ENCODE measurements around the gene DOCK10. TPM values are rescaled to one million over a fixed set of nuclear protein-coding genes. Genes with fewer than 3 reads are reported as not detected.

DOCK10 gene
- total RNA-seq, 2 experiments from 2014 or later: 40.8 to 68.2 TPM

DNA sequence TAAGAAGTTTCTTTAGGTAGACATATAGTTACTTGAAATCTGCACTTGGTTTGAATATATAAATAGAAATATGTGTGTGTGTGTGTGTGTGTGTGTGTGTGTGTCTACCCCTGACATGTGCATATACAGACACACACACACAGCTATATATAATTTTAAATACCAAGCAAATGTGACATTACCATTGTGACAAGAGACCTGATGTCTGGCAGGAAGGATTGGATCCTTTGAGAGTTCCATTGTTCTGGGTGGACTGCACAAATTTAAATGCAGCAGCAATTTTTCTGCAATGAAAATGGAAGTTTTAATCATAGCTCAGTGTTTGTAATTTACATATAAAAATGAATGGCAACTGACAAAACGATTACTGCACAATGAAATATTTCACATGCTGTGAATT lies 238.3 kb downstream of the DOCK10 start:
- no peak overlapping the region for H2AFZ ChIP-seq (ENCODE audit: low read length)
- no peak overlapping the region for H3K27ac ChIP-seq (ENCODE audit: low read depth, low read length, poor library complexity, severe bottlenecking)
- no peak for DNase-seq (ENCODE audit: low spot score)
- no peaks in the 10 kb centered on the region for H3K4me1 ChIP-seq (ENCODE audit: insufficient read depth, low read length, poor library complexity, severe bottlenecking)
- peaks cover 87% of the 10 kb centered on the region for H3K36me3 ChIP-seq (ENCODE audit: insufficient read depth, low read length)
- H3K9me3 ChIP-seq (ENCODE audit: low read length): no peaks in the 10 kb centered on the region
- no peak overlapping the region for H3K4me2 ChIP-seq (ENCODE audit: low read length)
- intact Hi-C loops (cut with micrococcal nuclease; ENCODE audit: unreplicated experiment): loop anchor here (10.0 kb wide), 1 partner anchor 861 kb away; no protein-coding TSS in a partner anchor
- no peaks in the 10 kb centered on the region for H3K79me2 ChIP-seq (ENCODE audit: insufficient read depth, low read depth, low read length)
- no peak overlapping the region for H3K4me3 ChIP-seq (ENCODE audit: low read depth, low read length, poor library complexity, severe bottlenecking)
- BruUV-seq (replicated peaks): no TSS peak
- ChIA-PET POLR2A (interaction anchor here (0.6 to 0.7 kb wide), 3 partner anchors 41 to 362 kb away, joined by 3 to 4 read pairs (median 3); no protein-coding TSS in a partner anchor), CTCF (ENCODE audit: unreplicated experiment) (no interaction called here)
- no peaks in the 10 kb centered on the region for H4K20me1 ChIP-seq (ENCODE audit: insufficient read depth, low read length)
- H3K9me2 ChIP-seq (ENCODE audit: insufficient read depth, low read length): no peaks in the 10 kb centered on the region
- TF ChIP-seq EZH2phosphoT487 (IDR thresholded peaks at IDR 0.05; ENCODE audit: borderline replicate concordance, low read depth, low read length): no peak
- TF ChIP-seq, protein P1, sequence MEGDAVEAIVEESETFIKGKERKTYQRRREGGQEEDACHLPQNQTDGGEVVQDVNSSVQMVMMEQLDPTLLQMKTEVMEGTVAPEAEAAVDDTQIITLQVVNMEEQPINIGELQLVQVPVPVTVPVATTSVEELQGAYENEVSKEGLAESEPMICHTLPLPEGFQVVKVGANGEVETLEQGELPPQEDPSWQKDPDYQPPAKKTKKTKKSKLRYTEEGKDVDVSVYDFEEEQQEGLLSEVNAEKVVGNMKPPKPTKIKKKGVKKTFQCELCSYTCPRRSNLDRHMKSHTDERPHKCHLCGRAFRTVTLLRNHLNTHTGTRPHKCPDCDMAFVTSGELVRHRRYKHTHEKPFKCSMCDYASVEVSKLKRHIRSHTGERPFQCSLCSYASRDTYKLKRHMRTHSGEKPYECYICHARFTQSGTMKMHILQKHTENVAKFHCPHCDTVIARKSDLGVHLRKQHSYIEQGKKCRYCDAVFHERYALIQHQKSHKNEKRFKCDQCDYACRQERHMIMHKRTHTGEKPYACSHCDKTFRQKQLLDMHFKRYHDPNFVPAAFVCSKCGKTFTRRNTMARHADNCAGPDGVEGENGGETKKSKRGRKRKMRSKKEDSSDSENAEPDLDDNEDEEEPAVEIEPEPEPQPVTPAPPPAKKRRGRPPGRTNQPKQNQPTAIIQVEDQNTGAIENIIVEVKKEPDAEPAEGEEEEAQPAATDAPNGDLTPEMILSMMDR (conservative IDR thresholded peaks at IDR 0.05; ENCODE audit: low read length): no peak

DNA sequence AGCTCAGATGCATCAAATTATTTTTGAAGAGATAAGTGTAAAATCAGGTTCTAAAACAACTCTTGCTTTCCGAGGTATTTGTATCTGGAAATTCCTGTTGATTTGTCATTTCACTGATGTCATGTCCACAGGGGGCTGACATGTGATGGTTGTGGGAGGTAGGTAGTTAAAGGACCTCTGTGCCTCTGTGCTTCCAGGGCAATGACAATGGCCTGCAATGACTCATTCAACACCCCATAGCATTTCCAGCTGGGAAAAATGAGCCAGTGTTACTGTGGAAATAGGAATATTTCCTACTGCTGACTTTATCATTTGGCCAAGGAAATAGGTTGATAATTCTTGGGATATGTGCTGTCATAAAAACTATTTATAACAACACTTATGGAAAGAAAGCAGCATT lies 239.9 kb downstream of the DOCK10 start:
- Histone ChIP-seq H2AFZ (ENCODE audit: low read length) (no peak overlapping the region), H3K4me3 (ENCODE audit: low read depth, low read length, poor library complexity, severe bottlenecking) (no peak overlapping the region), H3K36me3 (ENCODE audit: insufficient read depth, low read length) (peaks cover 93% of the 10 kb centered on the region), H3K27ac (ENCODE audit: low read depth, low read length, poor library complexity, severe bottlenecking) (no peak overlapping the region), H3K9me3 (ENCODE audit: low read length) (no peaks in the 10 kb centered on the region), H3K9me2 (ENCODE audit: insufficient read depth, low read length) (no peaks in the 10 kb centered on the region), H3K79me2 (ENCODE audit: insufficient read depth, low read depth, low read length) (no peaks in the 10 kb centered on the region), H3K4me1 (ENCODE audit: insufficient read depth, low read length, poor library complexity, severe bottlenecking) (no peaks in the 10 kb centered on the region), H3K4me2 (ENCODE audit: low read length) (no peak overlapping the region), H4K20me1 (ENCODE audit: insufficient read depth, low read length) (no peaks in the 10 kb centered on the region)
- no peak for DNase-seq (ENCODE audit: low spot score)
- no TSS peak for BruUV-seq (replicated peaks)
- POLR2A ChIA-PET: no interaction called here
- CTCF ChIA-PET (ENCODE audit: unreplicated experiment): no interaction called here
- intact Hi-C loops (cut with micrococcal nuclease; ENCODE audit: unreplicated experiment): loop anchor here (10.0 kb wide), 1 partner anchor 862 kb away; no protein-coding TSS in a partner anchor
- TF ChIP-seq EZH2phosphoT487 (IDR thresholded peaks at IDR 0.05; ENCODE audit: borderline replicate concordance, low read depth, low read length): no peak
- TF ChIP-seq, protein P1 (conservative IDR thresholded peaks at IDR 0.05; ENCODE audit: low read length): no peak

DNA sequence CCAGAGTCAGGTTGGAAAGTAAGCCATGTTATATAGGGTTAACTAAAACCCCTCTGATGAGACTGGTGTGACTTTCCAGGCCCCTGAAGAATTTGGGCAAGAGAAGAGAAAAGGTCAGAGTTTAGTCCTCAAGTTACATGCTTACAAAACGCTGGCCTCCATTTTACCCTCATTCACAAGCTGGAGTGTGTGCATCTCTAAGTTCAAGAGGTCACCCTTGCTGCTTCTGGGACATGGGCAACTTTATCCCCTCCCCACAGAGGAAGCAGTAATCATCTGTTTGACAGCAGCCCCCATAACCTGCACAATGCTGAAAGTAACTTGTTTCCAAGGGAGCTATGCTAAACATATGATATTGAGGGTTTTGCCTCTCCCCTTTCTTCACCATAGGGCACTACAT lies 240.9 kb downstream of the DOCK10 start:
- TF ChIP-seq, protein P1 (conservative IDR thresholded peaks at IDR 0.05; ENCODE audit: low read length): no peak
- no peak for TF ChIP-seq EZH2phosphoT487 (IDR thresholded peaks at IDR 0.05; ENCODE audit: borderline replicate concordance, low read depth, low read length)
- no peaks in the 10 kb centered on the region for H3K79me2 ChIP-seq (ENCODE audit: insufficient read depth, low read depth, low read length)

More for the DNA sequence above, 240.9 kb downstream of the DOCK10 start:
- peaks cover 95% of the 10 kb centered on the region for H3K36me3 ChIP-seq (ENCODE audit: insufficient read depth, low read length)
- CTCF ChIA-PET (ENCODE audit: unreplicated experiment): no interaction called here
- intact Hi-C loops (cut with micrococcal nuclease; ENCODE audit: unreplicated experiment): loop anchor here (10.0 kb wide), 1 partner anchor 863 kb away; no protein-coding TSS in a partner anchor
- BruUV-seq (replicated peaks): no TSS peak
- no peak overlapping the region for H3K27ac ChIP-seq (ENCODE audit: low read depth, low read length, poor library complexity, severe bottlenecking)
- no peak overlapping the region for H2AFZ ChIP-seq (ENCODE audit: low read length)
- no peak overlapping the region for H3K4me2 ChIP-seq (ENCODE audit: low read length)
- POLR2A ChIA-PET: interaction anchor here (0.7 kb wide), 2 partner anchors 145 to 521 kb away, joined by 4 to 7 read pairs; no protein-coding TSS in a partner anchor
- H3K9me2 ChIP-seq (ENCODE audit: insufficient read depth, low read length): no peaks in the 10 kb centered on the region
- H3K4me1 ChIP-seq (ENCODE audit: insufficient read depth, low read length, poor library complexity, severe bottlenecking): no peaks in the 10 kb centered on the region
- no peaks in the 10 kb centered on the region for H4K20me1 ChIP-seq (ENCODE audit: insufficient read depth, low read length)
- no peak for DNase-seq (ENCODE audit: low spot score)
- H3K9me3 ChIP-seq (ENCODE audit: low read length): no peaks in the 10 kb centered on the region
- no peak overlapping the region for H3K4me3 ChIP-seq (ENCODE audit: low read depth, low read length, poor library complexity, severe bottlenecking)
